Endothelial cell of umbilical vein (primary cell): ENCODE measurements around the gene HP1BP3. TPM values are rescaled to one million over a fixed set of nuclear protein-coding genes. Genes with fewer than 3 reads are reported as not detected.

ENCODE experiments used
- BruUV-seq: library from RNA; stranded (reverse); fragments of 400-500 nt; replicated peaks from 2 replicates; lab custom pipeline; 2021; lab: Mats Ljungman, UMichigan
- CTCF ChIA-PET: fragments of 300-600, 350-600 bp; sonication (Branson Sonifier 250); formaldehyde crosslinking; loops from one replicate; lab custom pipeline; 2021; ENCODE audit warnings: antibody characterized with exemption, inconsistent platforms; lab: Charles Lee
- POLR2A ChIA-PET: fragments of 300-600, 350-600 bp; sonication (Branson Sonifier 250); formaldehyde crosslinking; loops from one replicate; lab custom pipeline; 2021; ENCODE audit warnings: antibody characterized with exemption, inconsistent platforms; lab: Charles Lee
- DNase-seq: peaks from one replicate; pipeline ENCODE4 v3.0.0-alpha.2; 2011; ENCODE audit warnings: low read depth, low spot score
- FAIRE-seq: peaks from 2 replicates; lab custom pipeline; 2011; peaks lifted over from hg19 to GRCh38; lab: Jason Lieb, UNC
- H2AFZ ChIP-seq: 2 replicates; pipeline ENCODE4 v1.6.0; 2012; ENCODE audit warnings: low read depth, low read length, control low read depth, inconsistent platforms
- H3K27ac ChIP-seq: 2 replicates; pipeline ENCODE4 v1.5.1; 2011; ENCODE audit warnings: low read depth, mild to moderate bottlenecking, control low read depth, low read length, moderate library complexity; ENCODE audit not compliant: insufficient read depth
- H3K27me3 ChIP-seq, 2 experiments: 2 replicates each; pipeline versions ENCODE4 v1.6.0 to v1.6.1; 2011; ENCODE audit warnings: low read length in 2 of 2, mixed read lengths in 1 of 2; ENCODE audit not compliant: control insufficient read depth in 2 of 2, insufficient read depth in 2 of 2
- H3K36me3 ChIP-seq, 2 experiments: 2 replicates in 1 of 2; 3 replicates in 1 of 2; pipeline ENCODE4 v1.5.1; 2011; ENCODE audit warnings: low read length in 2 of 2, mild to moderate bottlenecking in 1 of 2, moderate library complexity in 1 of 2; ENCODE audit not compliant: control insufficient read depth in 2 of 2, insufficient read depth in 2 of 2; ENCODE audit errors: extremely low read depth in 1 of 2
- H3K4me1 ChIP-seq: 3 replicates; pipeline ENCODE4 v1.5.1; 2011; ENCODE audit warnings: mild to moderate bottlenecking, low read length; ENCODE audit not compliant: control insufficient read depth, insufficient read depth; ENCODE audit errors: extremely low read depth
- H3K4me2 ChIP-seq: 2 replicates; pipeline ENCODE4 v1.6.1; 2011; ENCODE audit warnings: low read length, control low read depth, mixed read lengths; ENCODE audit not compliant: insufficient read depth
- H3K4me3 ChIP-seq, 3 experiments: fragments of 200-600 bp in 1 of 3; sonication (generic), shearing (Covaris generic) in 1 of 3; replicated peaks in 1 of 3; 2 replicates each; pipeline ENCODE4 v1.5.1; 2011 to 2016; ENCODE audit warnings: control low read depth in 3 of 3, low read length in 3 of 3, mild to moderate bottlenecking in 2 of 3, inconsistent platforms in 1 of 3, low read depth in 1 of 3, moderate library complexity in 1 of 3; ENCODE audit not compliant: insufficient read depth in 1 of 3
- H3K79me2 ChIP-seq: 2 replicates; pipeline ENCODE4 v1.6.0; 2012; ENCODE audit warnings: low read length, inconsistent platforms; ENCODE audit not compliant: control insufficient read depth, insufficient read depth
- H3K9ac ChIP-seq: replicated peaks from 2 replicates; pipeline ENCODE3; 2011; ENCODE audit warnings: low read length, control low read depth; ENCODE audit not compliant: insufficient read depth; ENCODE audit errors: extremely low read depth
- H3K9me1 ChIP-seq: replicated peaks from 3 replicates; pipeline ENCODE4 v1.6.0; 2011; ENCODE audit warnings: mild to moderate bottlenecking, low read length; ENCODE audit not compliant: control insufficient read depth, insufficient read depth; ENCODE audit errors: extremely low read depth
- H3K9me3 ChIP-seq: replicated peaks from 2 replicates; pipeline ENCODE4 v1.5.1; 2012; ENCODE audit warnings: low read length, inconsistent platforms; ENCODE audit not compliant: control insufficient read depth, insufficient read depth
- H4K20me1 ChIP-seq: replicated peaks from 2 replicates; pipeline ENCODE3; 2011; ENCODE audit warnings: mild to moderate bottlenecking, low read length; ENCODE audit not compliant: control insufficient read depth, insufficient read depth; ENCODE audit errors: extremely low read depth
- CTCF ChIP-seq, 2 donors: IDR thresholded peaks; 1 replicate in 1 of 2; 2 replicates in 1 of 2; pipeline ENCODE4 v1.5.1; 2011; ENCODE audit warnings: low read length in 2 of 2, mild to moderate bottlenecking in 2 of 2, moderate library complexity in 2 of 2, control low read depth in 1 of 2, inconsistent platforms in 1 of 2, low read depth in 1 of 2; ENCODE audit not compliant: insufficient read depth in 1 of 2; ENCODE audit errors: extremely low read depth in 1 of 2
- EZH2 ChIP-seq: IDR thresholded peaks from 2 replicates; pipeline ENCODE4 v1.6.1; 2012; ENCODE audit warnings: borderline replicate concordance, low read depth, mild to moderate bottlenecking, moderate library complexity, low read length, inconsistent platforms; ENCODE audit not compliant: severe bottlenecking
- FOS ChIP-seq: IDR thresholded peaks from 2 replicates; pipeline ENCODE4 v1.6.1; 2011; ENCODE audit warnings: mild to moderate bottlenecking, low read length, moderate library complexity, borderline replicate concordance; ENCODE audit not compliant: insufficient read depth
- GATA2 ChIP-seq: IDR thresholded peaks from 2 replicates; pipeline ENCODE4 v1.7.0; 2011; ENCODE audit warnings: low read depth, mild to moderate bottlenecking, moderate library complexity, mixed read lengths, low read length; ENCODE audit not compliant: insufficient read length, insufficient read depth
- JUN ChIP-seq: IDR thresholded peaks from 2 replicates; pipeline ENCODE4 v1.6.1; 2011; ENCODE audit warnings: borderline replicate concordance, low read depth; ENCODE audit not compliant: insufficient read length, insufficient read depth
- MYC ChIP-seq: IDR thresholded peaks from one replicate; pipeline ENCODE4 v1.6.1; 2011; ENCODE audit warnings: mild to moderate bottlenecking, low read depth, low read length
- POLR2A ChIP-seq: IDR thresholded peaks from 2 replicates; pipeline ENCODE4 v1.6.1; 2012; ENCODE audit warnings: low read depth, mild to moderate bottlenecking, control low read depth, low read length
- POLR2AphosphoS5 ChIP-seq: IDR thresholded peaks from 2 replicates; pipeline ENCODE4 v1.6.1; 2012; ENCODE audit warnings: low read depth, mild to moderate bottlenecking, control low read depth, low read length, moderate library complexity; ENCODE audit not compliant: insufficient read depth
- dilution Hi-C: fragments of 300-500 bp; cut with MboI; formaldehyde crosslinking; loops from one replicate; pipeline ENCODE4 v1.15.0; 2019; ENCODE audit warnings: low sequenced_read_pairs; ENCODE audit not compliant: extremely low pct_ligation_motif_present
- intact Hi-C: fragments of 100-400 bp; cut with micrococcal nuclease; formaldehyde crosslinking; loops from one replicate; pipeline ENCODE4 v1.10.0; 2022
- polyA plus RNA-seq, 4 experiments: library from polyadenylated mRNA; depleted of rRNA in 3 of 4; stranded (reverse) in 3 of 4; unstranded in 1 of 4; fragments of >200 nt; gene quantifications; 2 replicates each; pipeline versions ENCODE4 v1.2.1 to v1.2.3, GENCODE V29; 2011 to 2012; ENCODE audit warnings: missing spikeins in 1 of 4
- total RNA-seq: library from RNA; stranded (reverse); gene quantifications from 2 replicates; pipeline ENCODE4 v1.2.3, GENCODE V29; 2021
- TF ChIP-seq, protein P1 (sequence below): IDR thresholded peaks from 2 replicates; pipeline ENCODE4 v1.6.1; 2011; ENCODE audit not compliant: insufficient read depth, insufficient read length

Gene HP1BP3
- total and polyA plus RNA-seq, 2 donors (not counting 3 experiments of a cell fraction or from before 2014, with no cell fraction given): 87.2 to 231 TPM

DNA sequence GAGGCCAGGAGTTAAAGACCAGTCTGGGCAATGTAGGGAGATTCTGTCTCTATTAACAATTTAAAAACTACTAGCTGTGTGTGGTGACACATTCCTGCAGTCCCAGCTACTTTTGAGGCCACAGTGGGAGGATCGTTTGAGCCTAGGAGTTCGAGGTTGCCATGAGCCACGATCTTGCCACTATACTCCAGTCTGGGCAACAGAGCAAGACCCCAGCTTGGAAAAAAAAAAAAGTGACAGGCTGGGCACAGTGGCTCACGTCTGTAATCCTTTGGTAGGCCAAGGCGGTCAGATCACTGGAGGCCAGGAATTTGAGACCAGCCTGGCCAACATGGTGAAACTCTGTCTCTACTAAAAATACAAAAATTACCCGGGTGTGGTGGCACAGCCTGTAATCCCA lies 26.8 kb downstream of the HP1BP3 start:
- Histone ChIP-seq H3K36me3 (peaks cover 22 to 47% of the 10 kb centered on the region in 2 experiments), H3K27me3 (no peaks in the 10 kb centered on the region), H3K4me1 (no peaks in the 10 kb centered on the region), H2AFZ (no peak overlapping the region), H3K9me1 (no peaks in the 10 kb centered on the region), H3K4me2 (no peak overlapping the region), H3K27ac (no peak overlapping the region), H4K20me1 (no peaks in the 10 kb centered on the region), H3K79me2 (peaks cover 2% of the 10 kb centered on the region), H3K4me3 (no peak overlapping the region), H3K9ac (no peak overlapping the region), H3K9me3 (no peaks in the 10 kb centered on the region)
- CTCF ChIA-PET: interaction anchor here (0.7 kb wide), 1 partner anchor 435 kb away, joined by 3 read pairs; no protein-coding TSS in a partner anchor
- no peak for DNase-seq
- dilution Hi-C loops (no loop called here), intact Hi-C loops (no loop called here)
- BruUV-seq: no TSS peak
- POLR2A ChIA-PET: no interaction called here
- TF ChIP-seq GATA2: no peak
- no peak for FAIRE-seq

DNA sequence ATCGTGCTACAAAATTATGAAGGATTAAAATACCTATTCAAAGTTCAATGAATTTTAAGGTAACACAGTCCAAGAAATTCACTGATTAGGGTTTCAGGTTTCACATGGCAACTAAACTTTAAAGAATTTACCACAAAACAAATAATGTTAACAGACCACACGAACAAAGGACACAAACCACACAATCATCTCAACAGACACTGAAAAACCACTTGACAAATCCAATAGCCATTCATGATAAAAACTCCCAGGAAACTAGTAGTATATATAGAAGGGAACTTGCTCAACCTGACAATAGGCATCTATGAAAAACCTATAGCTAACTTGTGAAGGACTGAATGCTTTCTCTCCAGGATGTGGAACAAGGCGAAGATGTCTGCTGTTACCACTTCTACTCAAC lies 33.5 kb downstream of the HP1BP3 start:
- H3K9me3 ChIP-seq: no peaks in the 10 kb centered on the region
- POLR2A ChIA-PET: no interaction called here
- TF ChIP-seq POLR2AphosphoS5 (no peak), GATA2 (no peak), CTCF (IDR thresholded peaks at IDR 0.05; ENCODE audit: extremely low read depth in 1 of 2, insufficient read depth in 1 of 2, low read depth in 1 of 2, low read length in 2 of 2) (no peak), MYC (no peak), FOS (no peak), EZH2 (no peak), JUN (no peak), POLR2A (no peak)
- TF ChIP-seq, protein P1, sequence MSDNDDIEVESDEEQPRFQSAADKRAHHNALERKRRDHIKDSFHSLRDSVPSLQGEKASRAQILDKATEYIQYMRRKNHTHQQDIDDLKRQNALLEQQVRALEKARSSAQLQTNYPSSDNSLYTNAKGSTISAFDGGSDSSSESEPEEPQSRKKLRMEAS: no peak
- H3K27ac ChIP-seq: no peak overlapping the region
- DNase-seq (no peak), FAIRE-seq (no peak)
- no TSS peak for BruUV-seq
- peaks cover 15 to 33% of the 10 kb centered on the region in 2 experiments for H3K36me3 ChIP-seq
- peaks cover 7% of the 10 kb centered on the region for H3K79me2 ChIP-seq
- dilution Hi-C loops (no loop called here), intact Hi-C loops (no loop called here)
- CTCF ChIA-PET: no interaction called here
- H3K4me1 ChIP-seq: no peaks in the 10 kb centered on the region
- no peaks in the 10 kb centered on the region for H3K27me3 ChIP-seq
- H3K9ac ChIP-seq: no peak overlapping the region
- H2AFZ ChIP-seq: no peak overlapping the region
- H4K20me1 ChIP-seq: no peaks in the 10 kb centered on the region
- no peaks in the 10 kb centered on the region for H3K9me1 ChIP-seq
- no peak overlapping the region for H3K4me3 ChIP-seq
- H3K4me2 ChIP-seq: no peak overlapping the region
